Stimulated activated CD4-positive, alpha-beta T cell treated with anti-CD3 and anti-CD28 coated beads, Interleukin-2, amount 100 ng/mL, for 24 hours (primary cell): ENCODE data around the gene RETREG2.
"Not testable (repeated sequence)": the region's sequence is repeated elsewhere in the genome, so short reads cannot be mapped to it uniquely, and the experiment has no call there.

Experiments used
- DNase-seq, 2 donors: peaks; one replicate each; pipeline ENCODE4 v3.0.0-alpha.2; 2020

Gene RETREG2

DNA sequence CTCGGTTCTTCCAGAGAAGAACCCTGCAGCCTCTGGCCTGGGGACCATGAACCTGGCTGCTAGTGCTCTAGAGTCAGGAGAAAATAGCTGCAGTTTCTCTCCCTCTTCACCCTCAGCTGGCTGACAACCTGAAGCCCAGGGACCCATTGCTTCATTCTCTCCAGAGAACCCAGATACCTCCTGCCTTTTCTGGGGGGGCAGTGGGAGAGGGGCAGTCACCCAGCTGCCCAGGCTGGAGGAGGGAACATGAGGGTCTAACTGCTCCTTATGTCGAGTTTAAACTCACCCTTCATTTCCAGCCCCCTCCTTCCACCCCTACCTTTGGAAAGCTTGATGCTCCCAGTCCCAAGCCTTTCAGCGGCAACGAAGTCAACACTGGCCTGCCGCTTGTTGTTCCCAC lies 20.9 kb downstream of the RETREG2 start:
- DNase-seq, result no peak

DNA sequence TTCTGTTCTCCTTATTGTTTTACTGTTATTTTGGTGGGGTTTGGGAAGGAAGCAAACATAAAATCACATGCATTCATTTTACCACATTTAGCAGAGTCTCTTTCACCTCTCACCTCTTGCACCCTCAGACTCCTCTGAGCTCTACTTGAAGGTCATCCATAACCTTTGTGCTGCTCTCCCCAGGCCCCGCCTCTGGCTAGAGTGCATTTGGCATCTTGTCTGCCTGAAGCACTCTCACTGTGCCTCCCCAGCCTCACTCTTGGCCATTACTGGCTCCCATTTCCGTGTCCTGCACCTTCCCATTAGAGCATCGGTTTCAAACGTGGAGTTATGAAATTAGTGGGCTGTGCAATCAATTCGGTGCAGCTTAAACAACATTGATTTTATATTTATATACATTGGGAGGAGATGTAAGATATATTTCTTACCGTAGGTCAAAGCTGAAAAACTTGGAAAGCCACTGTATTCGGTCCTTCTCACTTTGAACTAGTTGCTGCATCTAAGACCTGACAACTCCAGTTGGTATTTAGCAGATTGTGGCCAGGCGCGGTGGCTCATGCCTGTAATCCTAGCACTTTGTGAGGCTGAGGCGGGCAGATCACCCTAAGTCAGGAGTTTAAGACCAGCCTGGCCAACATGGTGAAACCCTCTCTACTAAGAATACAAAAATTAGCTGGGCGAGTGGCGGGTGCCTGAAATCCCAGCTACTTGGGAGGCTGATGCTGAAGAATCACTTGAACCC lies 21.6 kb downstream of the RETREG2 start:
- DNase-seq, result no peak

DNA sequence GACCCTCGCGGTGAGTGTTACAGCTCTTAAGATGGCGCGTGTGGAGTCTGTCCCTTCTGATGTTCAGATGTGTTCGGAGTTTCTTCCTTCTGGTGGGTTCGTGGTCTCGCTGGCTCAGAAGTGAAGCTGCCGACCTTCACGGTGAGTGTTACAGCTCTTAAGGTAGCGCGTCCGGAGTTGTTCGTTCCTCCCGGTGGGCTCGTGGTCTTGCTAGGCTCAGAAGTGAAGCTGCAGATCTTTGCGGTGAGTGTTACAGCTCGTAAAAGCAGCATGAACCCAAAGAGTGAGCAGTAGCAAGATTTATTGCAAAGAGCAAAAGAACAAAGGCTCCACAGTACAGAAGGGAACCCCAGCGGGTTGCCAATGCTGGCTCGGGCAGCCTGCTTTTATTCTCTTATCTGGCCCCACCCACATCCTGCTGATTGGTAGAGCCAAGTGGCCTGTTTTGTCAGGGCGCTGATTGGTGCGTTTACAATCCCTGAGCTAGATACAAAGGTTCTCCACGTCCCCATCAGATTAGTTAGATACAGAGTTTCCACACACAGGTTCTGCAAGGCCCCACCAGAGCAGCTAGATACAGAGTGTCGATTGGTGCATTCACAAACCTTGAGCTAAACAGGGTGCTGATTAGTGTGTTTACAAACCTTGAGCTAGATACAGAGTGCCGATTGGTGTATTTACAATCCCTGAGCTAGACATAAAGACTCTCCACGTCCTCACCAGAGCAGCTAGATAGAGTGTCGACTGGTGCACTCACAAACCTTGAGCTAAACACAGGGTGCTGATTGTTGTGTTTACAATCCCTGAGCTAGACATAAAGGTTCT lies 22.6 kb downstream of the RETREG2 start:
- DNase-seq, result not testable (repeated sequence)

DNA sequence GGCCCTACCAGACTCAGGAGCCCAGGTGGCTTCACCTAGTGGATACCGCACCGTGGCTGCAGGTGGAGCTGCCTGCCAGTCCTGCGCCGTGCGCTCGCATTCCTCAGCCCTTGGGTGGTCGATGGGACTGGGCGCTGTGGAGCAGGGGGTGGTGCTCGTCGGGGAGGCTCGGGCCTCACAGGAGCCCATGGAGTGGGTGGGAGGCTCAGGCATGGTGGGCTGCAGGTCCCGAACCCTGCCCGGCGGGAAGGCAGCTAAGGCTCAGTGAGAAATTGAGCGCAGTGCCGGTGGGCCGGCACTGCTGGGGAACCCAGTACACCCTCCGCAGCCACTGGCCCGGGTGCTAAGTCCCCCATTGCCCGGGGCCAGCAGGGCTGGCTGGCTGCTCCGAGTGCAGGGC lies 23.3 kb downstream of the RETREG2 start:
- not testable (repeated sequence) for DNase-seq

DNA sequence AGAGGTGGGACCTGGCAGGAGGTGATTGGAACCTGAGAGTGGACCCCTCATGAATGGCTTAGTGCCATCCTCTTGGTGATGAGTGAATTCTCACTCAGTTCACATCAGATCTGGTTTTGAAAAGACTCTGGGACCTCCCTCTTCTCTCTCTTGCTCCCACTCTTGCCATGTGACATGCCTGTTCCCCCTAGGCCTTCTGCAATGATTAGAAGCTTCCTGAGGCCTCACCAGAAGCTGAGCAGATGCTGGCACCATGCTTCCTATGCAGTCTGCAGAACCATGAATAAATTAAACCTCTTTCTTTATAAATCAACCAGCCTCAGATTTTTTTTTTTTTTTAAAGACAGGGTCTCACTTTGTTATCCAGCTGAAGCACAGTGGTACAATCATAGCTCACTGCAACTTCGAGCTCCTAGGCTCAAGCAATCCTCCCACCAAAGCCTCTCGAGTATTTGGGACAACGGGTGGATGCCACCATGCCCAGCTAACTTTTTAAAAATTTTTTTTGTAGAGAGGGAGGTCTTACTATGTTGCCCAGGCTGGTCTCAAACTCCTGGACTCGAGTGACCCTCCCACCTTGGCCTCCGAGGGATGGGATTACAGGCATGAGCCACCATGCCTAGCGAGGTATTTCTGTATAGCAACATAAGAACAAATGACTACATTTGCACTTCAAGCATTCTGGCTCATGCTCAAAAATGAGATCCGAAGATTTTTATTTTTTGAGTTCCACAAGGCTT lies 26.5 kb downstream of the RETREG2 start:
- DNase-seq, result no peak

DNA sequence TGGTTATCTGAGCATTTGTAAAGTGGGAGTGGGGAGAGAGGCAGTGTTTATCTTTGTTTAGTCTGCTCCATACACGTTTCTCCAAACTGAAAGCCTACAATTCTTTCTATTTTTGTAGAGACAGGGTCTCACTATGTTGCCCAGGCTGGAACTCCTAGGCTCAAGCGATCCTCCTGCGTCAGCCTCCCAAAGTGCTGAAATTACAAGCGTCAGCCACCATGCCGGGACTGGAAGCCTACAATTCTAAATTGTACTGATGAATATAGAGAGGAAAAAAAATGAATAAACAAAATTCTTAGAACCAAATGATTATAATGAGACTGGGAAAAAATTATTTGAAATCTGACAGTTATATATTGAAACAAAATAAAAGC lies 27.1 kb downstream of the RETREG2 start:
- no peak for DNase-seq

DNA sequence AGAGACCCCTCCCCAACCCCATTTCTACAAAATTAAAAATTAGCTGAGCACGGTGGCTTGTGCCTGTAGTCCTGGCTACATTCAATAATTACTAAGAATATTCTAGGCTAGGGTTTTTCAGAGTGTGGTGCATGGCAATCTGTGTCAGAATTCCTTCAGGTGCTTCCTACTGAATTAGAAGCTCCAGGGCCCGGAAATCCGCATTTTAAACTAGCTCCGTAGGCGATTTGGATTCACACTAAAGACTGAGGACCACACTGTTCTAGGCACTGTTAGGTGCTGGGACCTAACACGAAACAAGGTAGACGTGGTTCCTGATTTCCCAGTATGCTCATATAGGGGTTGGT lies 27.9 kb downstream of the RETREG2 start:
- no peak for DNase-seq

DNA sequence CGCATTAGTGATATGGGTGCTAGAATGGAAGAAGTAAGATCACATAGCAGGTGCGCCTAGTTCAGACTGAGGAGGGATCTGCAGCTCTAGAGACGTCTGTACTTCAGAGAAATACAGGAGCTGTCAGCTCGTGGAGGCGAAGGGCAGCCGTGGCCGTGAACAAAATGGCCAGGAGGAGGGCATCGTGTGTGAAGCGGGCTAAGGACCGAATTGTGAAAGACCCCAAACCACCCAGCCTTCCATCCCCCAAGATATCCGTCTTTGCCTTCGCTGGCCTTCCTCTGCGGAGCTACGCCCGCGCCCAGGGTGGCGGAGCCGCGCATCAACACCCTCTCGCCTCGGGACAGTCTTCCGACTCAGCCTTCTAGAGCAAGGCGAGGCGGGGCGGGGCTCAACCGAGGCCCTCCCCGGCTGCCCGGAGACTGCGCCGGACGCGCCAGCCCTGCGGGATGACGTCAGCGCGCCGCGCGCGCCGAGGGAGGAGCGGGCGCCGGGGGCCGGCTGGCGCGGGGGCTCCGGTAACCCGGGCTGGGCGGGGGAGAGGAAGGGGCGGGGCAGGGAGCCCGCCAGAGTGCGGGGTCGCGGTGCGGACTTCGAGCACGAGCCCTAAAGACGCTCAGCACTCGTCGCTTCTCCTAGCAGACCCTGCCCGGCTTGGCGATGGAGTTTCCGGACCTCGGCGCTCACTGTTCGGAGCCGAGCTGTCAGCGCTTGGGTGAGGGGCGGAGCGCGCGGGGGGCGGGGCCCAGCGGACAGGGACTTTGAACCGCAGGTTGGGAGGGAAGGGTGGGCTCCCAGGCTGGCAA lies 28.5 kb downstream of the RETREG2 start, which contains the start of gene ZFAND2B:
TSS of gene ZFAND2B (plus strand) at position 455 of the 806 bp plus-strand sequence. CDS start at position 661, 206 bp downstream.
- DNase-seq, result peak; percentile 94 to 96

DNA sequence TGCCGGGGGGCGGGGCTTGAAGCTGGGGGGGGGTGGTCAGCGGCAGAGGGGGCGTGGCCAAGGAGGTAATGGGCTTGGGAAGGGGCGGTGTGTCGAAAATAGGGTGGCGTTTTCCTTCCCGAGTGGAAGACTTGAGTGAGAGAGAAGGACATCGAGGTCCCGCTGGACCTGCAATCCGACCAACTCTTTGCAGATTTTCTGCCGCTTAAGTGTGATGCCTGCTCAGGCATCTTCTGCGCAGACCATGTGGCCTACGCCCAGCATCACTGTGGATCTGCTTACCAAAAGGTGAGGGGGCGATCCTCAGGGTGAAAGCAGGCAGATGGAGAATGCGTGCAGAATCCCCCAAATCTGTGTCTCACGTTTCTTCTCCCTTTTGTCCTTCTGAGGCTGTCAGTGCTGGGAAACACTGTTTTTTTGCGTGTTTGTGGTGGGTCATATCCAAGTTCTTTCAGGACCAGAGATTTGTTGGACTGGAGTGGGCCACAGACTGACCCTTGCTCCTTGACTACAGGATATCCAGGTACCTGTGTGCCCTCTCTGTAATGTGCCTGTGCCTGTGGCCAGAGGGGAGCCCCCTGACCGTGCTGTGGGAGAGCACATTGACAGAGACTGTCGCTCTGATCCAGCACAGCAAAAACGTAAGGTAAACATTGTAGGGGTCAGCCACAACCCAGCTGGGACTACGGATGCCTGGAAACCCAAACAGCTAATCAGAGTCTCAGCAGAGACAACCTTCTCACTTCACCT lies 29.2 kb downstream of the RETREG2 start:
- no peak for DNase-seq

DNA sequence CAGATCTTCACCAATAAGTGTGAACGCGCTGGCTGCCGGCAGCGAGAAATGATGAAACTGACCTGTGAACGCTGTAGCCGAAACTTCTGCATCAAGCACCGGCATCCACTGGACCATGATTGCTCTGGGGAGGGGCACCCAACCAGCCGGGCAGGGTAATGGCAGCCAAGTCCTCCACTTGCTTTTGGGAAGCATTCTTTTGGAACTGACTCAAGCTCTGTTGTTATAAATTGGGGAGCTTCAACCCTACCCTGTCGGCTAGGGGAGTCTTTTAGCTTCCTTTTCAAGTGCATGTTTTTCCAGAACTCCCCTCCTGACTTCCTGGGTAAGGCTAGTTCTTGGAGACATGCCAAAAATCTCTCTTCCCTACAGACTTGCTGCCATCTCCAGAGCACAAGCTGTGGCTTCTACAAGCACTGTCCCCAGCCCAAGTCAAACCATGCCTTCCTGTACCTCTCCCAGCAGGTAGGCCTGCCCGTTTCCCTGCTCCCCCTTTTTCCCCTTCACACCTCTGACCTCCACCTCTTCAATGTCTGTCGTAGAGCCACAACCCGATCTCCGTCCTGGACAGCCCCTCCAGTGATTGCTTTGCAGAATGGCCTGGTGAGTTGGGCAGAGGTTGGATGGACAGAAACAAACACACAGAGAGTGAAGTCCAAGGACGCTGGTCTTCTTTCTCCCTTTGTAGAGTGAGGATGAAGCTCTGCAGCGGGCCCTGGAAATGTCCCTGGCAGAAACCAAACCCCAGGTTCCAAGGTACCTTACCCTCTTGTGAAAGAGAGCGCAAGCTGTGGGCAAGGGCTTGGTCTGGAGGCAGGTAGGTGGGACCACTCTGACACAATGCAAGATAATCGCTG lies 30.0 kb downstream of the RETREG2 start:
- no peak for DNase-seq

DNA sequence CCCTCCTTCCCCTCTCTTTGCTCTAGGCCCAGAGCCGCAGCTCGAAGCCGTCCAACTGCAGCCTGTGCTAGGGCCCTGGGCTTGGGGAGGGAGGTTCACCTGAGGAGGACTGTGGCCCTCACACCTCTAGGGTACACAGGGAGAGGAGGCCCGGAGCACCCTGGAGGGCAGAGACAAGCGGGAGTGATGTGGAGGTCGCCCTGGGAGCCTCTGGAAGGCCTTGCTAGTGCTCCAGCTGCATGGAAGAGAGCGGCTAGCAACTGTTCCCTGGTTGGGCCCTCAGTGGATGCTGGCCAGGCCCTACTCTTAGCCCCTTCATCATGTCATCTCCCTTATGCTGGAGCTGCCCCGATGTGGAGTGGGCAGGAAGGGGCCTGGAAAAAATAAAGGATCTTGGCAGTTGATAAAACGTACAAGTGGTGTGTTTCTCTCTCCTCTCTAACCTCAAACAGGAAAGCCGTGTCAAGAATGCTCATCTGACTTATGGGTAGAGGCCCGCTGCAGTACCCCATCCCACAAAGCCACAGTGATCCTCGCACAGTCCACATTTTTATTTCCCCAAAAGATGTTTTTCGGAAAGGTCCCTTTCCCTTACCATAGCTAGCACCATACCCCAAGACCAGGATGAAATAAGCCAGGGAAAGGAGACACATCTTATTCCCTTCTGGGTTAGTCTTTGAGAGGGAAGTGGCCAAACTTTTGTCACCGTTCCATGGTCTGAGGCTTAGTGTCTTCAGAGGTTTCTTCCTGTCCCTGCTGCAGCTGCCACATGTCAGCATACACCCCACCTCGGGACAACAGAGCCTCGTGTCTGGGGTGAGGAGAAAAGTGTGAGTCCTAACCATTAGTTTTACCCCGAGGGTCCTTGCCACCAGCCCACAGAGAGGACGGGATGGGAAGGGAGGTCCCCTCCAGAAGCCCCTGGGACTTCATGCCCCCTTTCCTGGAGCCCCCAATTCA lies 31.4 kb downstream of the RETREG2 start:
- no peak for DNase-seq

DNA sequence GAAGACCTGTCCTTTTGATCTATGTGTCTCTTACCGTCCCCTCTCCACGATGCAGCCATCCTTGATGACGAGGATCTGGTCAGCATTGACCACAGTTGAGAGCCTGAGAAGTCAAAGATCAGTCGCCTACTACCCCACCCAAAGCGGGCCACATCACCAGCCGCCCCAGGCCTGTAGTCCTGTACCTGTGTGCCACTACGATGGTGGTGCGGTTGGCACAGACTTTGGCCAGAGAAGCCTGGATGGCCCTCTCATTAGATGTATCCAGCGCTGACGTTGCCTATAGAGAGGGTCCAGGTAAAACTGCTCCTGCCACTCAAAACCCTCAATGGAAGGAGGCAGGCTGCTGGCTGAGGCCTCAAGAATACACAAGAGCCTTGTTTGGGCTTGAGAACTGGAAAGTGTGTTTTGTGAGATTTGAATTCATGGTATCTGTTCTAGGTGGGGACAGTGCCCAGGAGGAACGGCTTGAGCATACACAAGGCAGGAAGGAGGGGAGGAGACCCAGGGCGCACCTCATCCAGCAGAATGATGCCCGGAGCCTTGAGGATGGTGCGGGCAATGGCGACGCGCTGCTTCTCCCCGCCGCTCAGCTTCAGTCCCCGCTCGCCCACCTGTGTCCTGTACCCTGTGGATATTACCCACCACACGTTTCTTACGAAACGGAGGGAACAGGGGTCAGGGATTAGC lies 32.3 kb downstream of the RETREG2 start:
- no peak for DNase-seq

DNA sequence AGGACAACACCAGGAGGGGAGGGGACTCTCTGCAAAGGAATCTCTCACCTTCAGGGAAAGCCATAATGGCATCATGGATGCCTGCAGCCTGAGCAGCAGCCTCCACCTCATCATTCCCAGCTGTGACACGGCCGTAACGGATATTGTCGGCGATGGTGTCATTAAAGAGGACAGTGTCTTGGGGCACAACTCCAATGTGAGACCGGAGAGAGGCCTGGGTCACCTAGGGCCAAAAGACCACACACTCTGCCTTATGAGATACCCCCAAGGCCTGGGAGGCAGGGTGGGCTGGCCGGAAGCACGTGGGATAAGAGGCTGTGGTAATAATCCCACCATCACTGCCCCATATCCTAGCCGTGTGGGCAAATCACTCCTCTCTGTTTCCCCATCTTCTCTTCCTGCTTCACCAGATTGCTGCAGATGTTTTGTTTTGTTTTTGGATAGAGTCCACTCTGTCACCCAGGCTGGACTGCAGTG lies 32.8 kb downstream of the RETREG2 start:
- no peak for DNase-seq

DNA sequence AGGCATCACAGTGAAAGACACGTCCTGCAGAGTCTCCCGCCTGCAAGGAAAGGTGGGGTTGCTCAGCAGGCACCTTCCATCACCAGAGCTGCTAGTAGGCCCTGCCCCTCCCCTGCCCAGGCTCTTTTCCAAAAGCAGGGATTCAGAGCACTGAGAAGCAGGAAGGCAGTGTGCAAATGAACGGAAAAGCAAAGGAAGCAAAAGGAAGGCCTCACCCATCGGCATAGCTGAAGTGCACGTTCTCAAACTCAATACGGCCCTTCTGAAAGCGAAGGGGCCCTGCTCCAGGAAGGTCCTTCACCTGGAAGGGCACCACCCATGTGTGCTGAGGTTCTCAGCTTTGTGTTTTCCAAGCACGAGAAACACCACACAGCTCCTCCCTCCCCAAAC lies 34.9 kb downstream of the RETREG2 start:
- no peak for DNase-seq

DNA sequence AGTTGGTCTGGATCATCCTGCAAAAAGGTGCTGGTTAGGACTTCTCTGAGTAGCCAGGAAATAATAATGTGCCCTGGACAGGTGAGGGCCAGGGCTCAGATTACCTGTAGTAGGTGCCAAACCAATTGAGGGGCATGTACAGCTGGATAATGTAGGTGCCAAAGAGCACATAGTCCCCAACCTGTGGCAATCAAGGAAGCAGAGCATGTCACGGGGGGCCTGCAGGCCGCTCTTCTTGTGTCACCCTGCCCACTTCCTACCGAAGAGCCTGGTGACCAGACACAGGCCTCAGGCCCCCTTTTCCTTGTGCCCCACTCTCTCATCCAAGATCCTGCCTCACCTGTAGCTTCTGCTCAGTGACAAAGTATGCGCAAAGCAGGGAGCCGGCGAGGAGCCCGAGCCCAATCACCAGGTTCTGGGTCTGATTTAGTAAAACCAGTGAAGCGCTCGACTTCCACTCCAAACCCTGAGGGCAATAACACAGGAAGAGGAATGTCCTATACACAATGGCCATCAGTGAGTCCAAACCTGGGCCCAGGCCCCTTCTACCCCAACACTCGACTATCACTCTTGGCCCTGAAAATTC lies 35.5 kb downstream of the RETREG2 start:
- DNase-seq, result no peak

DNA sequence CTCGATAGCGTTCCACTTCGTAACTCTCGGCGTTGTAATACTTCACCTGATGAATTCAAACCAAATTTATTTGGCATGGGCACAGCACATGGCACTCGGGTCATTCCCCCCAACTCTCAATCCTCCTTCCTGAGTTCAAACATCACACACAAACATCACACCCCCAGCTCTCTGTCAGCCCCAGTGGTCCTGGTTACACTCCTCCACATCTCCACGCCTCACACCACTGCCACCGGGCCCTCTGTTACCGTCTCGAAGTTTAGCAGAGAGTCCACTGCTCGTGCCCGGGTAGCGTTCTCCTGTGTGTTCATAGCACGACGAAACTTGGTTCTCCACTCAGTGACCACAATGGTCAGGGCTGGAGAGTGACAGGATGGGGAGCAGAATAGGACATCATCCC lies 36.1 kb downstream of the RETREG2 start:
- no peak for DNase-seq

DNA sequence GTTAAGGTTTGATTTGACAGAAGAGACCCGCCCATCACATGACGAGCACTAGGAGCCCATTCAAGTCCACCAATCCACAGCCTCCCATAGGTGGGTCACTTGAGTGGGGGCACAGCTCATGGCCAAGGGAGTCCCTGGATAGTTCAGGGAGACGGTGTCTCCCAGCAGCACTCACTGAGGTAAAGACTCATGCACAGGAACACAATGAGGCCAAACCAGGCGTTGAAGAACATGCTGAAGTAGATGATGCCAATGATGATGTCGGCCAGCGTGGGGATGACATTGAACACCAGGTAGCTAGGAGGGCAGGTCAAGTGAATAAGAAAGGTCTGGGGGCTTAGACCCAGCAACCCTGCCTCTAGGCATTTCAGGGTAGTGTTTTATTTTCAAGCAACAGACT lies 36.7 kb downstream of the RETREG2 start:
- no peak for DNase-seq

DNA sequence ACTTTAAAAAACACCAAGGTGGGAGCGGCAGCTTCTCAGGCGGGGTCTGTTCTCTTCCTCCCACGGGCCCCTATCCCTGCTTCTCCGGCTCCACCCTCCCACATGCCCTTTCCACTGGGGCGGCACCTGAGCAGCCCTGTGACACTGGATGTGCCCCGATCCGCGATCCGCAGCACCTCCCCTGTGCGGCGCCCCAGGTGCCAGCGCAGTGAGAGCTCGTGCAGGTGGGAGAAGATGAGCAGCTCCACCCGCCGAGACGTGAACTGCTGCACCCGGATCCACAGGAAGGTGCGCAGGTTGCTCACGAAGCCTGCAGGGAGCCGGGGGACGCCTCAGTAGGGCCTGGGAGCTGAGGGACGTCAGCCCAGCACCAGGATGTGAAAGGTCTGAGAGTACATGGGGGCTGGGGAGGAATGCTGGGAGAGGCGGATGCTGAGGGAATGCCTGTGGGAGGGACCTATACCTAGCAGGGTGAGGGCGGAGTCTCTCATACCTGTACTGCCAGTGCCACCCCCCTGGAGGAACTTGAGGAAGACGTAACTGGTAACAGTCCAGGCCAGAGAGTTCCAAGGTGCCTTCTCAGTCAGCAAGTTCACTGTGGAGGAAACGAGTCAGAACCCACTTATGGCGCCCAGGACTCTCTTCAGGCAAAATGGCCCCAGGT lies 37.9 kb downstream of the RETREG2 start:
- DNase-seq, result no peak
